IPS-NIHi11 (cell line): ENCODE data around the gene LRRC8B.

Experiments used
- DNase-seq: peaks from one replicate; pipeline ENCODE4 v3.0.0; 2012; ENCODE audit warnings: mixed read lengths, low spot score

Gene LRRC8B

DNA sequence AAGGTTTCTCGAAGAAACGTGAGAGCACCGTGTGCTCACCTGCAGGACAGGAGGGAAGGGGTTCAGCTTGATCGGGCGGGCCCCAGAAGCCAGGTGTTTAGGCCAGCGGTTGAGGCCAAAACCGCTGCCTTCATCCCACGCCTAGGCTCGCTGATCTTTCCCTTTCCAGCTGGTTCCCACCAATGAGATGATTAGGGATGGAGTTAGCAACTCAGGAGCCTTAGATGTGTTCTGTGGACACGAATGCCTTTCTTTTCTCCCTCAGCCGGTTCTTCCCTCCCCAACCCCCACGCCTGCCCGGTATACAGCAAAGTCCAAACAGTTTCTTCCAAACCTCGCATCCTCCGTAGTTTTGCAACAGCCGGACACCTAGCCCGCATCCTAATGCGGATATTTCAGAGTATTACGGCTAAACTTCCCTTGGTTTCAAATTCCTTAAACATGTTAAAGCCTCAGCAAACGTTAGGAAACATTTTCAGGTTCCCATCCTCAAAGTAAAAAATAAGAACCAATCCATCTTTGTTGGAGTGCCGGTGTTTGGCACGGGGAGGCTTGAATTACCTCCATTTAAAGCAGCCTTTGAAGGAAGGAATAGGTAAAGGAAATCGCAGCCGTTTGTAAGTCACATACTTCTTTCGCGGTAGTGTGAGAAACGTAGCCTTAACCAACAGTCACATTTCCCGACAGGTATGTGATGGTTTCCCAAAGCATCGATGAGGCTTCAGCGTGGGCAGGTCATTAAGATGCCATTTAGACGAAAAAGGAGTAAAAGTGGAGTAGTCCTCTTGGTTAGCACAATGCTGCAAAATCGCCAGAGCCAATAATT is 109.4 kb downstream of the LRRC8B start:
- peak; percentile 31 for DNase-seq

DNA sequence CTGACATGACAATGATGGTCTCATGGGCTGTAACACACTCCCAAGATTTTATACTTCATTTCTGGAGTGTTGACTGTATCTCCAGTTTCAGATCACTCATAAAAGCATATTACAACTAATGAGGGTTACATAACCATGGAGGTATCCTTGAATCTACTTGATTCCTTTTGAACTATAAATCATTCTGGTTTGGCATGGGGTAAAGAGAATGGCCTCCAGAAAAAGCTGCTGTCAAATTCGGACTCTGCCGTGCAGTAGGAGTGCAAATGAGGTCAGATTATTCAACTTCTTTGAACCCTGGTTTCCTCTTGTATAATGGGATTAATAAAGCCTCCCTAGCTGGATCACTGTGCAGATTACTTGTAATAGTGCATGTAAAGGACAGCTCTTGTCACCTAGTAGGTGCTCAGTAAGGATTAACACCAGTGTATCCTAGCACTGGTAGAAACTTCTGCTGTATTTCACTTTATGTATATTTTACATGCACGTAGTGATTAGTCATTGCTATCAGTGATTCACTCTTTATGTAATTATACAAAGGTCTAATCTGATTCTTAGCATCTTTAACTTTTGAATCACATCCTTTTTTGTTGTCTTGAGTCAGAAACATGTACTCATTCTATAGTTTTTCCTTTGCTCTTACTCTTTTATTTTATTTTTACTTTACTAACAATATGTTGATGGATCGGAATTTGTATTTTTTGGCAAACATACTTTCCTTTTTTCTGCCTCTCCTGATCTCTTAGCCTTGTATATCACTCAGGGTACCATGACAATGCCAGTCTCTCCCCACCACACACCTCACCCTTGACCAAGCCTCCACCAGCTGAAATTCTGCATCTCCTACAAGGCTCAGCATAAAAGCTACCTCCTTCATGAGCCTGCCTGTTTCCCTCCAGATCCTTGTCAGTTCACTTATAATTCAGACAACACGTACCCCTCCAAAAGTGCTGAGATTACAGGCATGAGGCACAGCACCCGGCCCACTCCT is 111.5 kb downstream of the LRRC8B start:
- no peak for DNase-seq

DNA sequence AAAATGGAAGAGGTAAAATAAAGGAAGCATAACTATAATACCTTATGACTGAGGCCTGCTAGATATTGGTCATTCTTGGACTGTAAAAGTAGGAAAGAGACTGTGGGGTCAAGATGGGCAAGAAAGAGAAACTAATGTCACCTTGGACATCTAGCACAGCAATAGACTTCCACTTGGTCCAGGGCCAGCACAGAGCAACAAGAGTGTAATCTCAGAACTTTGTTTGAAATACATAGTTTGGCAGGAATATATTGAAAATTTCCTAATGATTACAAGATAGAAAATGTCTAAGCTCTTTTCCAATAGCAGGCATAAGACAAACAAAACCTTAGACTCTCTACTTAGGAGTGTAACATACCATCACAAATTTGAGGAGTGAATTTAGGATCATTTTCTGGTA is 112.9 kb downstream of the LRRC8B start:
- no peak for DNase-seq

DNA sequence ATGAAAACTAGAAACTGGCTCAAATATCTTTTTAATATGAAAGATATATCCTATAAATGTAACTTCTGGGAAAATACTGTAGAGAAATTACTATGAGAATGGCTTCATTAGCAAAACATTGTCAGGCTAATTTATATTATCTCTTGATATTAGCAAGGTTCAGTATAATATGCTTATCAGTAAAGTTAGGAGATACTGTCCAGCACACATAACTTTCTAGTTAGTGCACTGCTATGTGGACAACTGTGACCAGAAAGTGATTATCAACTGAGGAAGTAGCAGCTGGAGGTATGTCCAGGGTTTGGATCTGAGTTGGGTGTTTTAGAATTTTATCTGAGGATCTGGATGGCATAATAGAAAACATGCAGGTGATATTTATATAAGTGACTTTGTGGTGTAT is 115.8 kb downstream of the LRRC8B start:
- DNase-seq, result no peak

DNA sequence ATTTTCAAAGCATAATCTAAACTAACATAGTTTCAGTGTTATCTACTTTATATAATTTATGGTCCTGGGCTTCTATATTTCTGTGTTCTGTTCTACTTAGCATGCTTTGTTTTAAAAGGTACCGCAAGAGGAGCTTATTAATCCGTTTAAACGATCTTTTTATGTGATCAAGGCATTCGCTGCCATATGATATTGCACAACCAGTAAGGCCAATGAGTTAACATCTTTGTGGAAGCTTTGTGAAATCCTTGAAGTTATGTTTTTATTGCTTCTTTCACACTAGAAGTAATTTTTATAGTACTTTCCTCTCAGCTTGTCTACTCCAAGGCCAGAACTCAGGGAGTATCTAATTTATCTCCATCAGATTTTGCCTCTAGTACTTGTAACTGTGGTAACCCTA is 117.2 kb downstream of the LRRC8B start:
- no peak for DNase-seq

DNA sequence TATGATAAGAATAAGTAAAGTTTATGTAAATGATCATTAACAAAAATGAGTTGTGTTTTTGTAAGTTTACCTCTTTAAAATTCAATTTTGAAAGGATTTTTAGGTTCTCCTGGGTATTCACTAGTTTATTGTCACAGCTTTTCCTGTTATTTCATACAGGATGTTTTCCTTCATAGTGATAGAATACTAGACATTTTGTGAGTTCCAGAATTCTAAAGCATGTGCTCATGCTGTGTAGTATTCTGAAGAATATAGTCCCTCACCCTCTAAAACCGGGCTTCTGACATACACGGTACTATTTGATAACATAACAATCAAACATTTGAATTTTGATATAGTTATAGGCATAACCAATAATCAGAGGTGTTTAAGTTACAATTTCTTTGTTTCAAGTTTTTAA is 118.9 kb downstream of the LRRC8B start:
- DNase-seq, result no peak

DNA sequence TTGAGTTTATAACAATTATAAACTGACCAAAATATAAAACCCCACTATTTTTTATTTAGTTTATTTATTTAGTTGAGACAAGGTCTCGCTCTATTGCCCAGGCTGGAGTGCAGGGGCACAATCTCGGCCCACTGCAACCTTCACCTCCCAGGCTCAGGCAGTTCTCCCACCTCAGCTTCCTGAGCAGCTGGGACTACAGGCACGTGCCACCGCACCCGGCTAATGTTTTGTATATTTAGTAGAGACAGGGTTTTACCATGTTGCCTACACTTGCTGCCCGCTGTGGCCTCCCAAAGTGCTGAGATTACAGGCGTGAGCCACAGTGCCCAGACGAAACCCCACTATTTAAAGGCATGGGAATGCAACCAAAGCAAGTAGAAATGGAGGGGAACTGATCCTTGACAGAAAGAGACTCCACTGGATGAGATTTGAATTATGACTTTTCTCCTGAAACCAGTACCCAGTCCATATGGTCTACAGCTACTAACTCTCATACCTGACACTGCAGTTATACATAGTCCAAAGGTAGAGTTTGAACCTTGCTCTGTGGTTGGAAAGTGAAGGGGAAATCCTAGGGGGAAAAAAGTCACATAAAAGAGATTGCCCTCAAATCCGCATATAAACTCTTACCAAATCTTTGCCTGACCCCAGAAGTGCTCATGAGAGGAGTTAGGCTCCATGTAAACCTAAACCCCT is 119.6 kb downstream of the LRRC8B start:
- no peak for DNase-seq

DNA sequence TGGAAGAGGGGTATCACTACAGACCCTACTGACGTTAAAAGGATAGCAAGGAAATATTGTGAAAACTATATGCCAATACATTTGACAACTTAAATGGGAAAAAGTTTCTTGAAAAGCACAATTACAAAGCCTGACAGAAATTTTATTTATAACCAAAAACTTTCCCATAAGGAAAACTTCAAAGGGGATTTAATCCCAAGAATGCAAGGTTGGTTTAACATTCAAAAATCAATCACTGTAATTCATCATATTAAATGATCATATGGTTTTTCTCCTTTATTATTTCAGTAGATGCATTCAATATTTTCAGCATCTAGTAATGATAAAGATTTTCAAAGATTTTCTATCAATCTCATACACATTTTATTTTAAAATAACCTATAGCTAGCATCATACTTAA is 121.6 kb downstream of the LRRC8B start:
- no peak for DNase-seq
